GM12892 (cell line): ENCODE results near the gene GPR153.

Experiments
- POLR2AphosphoS5 ChIP-seq: IDR thresholded peaks from 2 replicates; pipeline ENCODE4 v1.6.1; 2011; ENCODE audit warnings: low read depth, low read length, control low read depth
- TAF1 ChIP-seq: IDR thresholded peaks from 2 replicates; pipeline ENCODE4 v1.6.1; 2011; ENCODE audit warnings: low read depth, mild to moderate bottlenecking, control low read depth, low read length, borderline replicate concordance

DNA sequence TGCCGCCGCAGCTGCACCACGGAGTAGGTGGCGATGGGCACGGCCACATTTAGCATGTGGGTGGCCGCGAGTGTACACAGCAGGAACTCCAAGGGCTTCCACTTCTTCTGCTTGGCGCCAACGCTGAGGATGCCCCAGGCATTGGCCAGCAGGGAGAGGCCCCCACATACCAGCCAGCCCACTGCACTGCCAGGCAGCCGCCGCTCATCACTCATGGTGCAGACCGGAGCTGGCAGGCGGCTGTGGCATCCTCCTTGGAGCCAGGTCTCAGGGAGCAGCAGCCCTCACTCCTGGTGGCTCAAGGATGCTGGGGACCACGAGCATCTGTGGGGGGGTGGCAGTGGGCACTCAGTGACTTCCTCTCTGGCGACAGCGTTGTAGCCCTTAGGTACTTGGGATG, 6.2 kb downstream of the GPR153 start:
- TF ChIP-seq POLR2AphosphoS5 (no peak), TAF1 (no peak)
